DMS53 (cell line): ENCODE measurements around the gene PCBD1.
A peak's percentile ranks its signal among the peaks of the same experiment; 100 is the strongest.
"Not testable (repeated sequence)": the region's sequence is repeated elsewhere in the genome, so short reads cannot be mapped to it uniquely, and the experiment has no call there.

Experiments
- DNase-seq: peaks from one replicate; lab custom pipeline; 2025; lab: John Stamatoyannopoulos, UW

The PCBD1 gene

GRCh38 chr10:70863470-70864160 is 24.8 kb downstream of the PCBD1 start:
- no peak for DNase-seq

GRCh38 chr10:70861495-70862197 is 26.7 kb downstream of the PCBD1 start:
- DNase-seq: not testable (repeated sequence)

GRCh38 chr10:70858759-70859158 is 29.6 kb downstream of the PCBD1 start:
- peak; percentile 91 for DNase-seq

- peak; percentile 22 for DNase-seq
These were observed 31.9 kb downstream of the PCBD1 start for GRCh38 chr10:70856454-70856853.

- DNase-seq: no peak
These were observed 34.9 kb downstream of the PCBD1 start for GRCh38 chr10:70853457-70853856.

- DNase-seq: no peak
These were observed 35.3 kb downstream of the PCBD1 start for GRCh38 chr10:70853038-70853437.

GRCh38 chr10:70851597-70852475 is 36.5 kb downstream of the PCBD1 start:
- peak; percentile 86 for DNase-seq

- DNase-seq: no peak
These were observed 38.3 kb downstream of the PCBD1 start for GRCh38 chr10:70850097-70850496.

GRCh38 chr10:70849582-70850016 is 38.8 kb downstream of the PCBD1 start:
- no peak for DNase-seq

GRCh38 chr10:70847659-70848360 is 40.6 kb downstream of the PCBD1 start:
- DNase-seq: no peak

GRCh38 chr10:70846795-70847194 is 41.6 kb downstream of the PCBD1 start:
- no peak for DNase-seq

GRCh38 chr10:70845816-70846215 is 42.5 kb downstream of the PCBD1 start:
- no peak for DNase-seq

- DNase-seq: no peak
These were observed 43.1 kb downstream of the PCBD1 start for GRCh38 chr10:70845256-70845655.

GRCh38 chr10:70843776-70844489 is 44.4 kb downstream of the PCBD1 start:
- peak; percentile 75 for DNase-seq

GRCh38 chr10:70843333-70843732 is 45.0 kb downstream of the PCBD1 start:
- DNase-seq: peak; percentile 75

- DNase-seq: no peak
These were observed 47.5 kb downstream of the PCBD1 start for GRCh38 chr10:70840836-70841235.

GRCh38 chr10:70838270-70838805 is 50.0 kb downstream of the PCBD1 start:
- no peak for DNase-seq

GRCh38 chr10:70837660-70838059 is 50.7 kb downstream of the PCBD1 start:
- no peak for DNase-seq

GRCh38 chr10:70836319-70836718 is 52.0 kb downstream of the PCBD1 start:
- no peak for DNase-seq

GRCh38 chr10:70834441-70835151 is 53.8 kb downstream of the PCBD1 start:
- no peak for DNase-seq
